Measurements from ENCODE around the gene SERINC4.

GRCh38 chr15:43776101-43776717 is 23.8 kb downstream of the SERINC4 start:
- no peak for TF ChIP-seq FOXK2 (IDR thresholded peaks at IDR 0.05)
- no peak for TF ChIP-seq ELF4 (IDR thresholded peaks at IDR 0.05)
- TF ChIP-seq ZNF384 (IDR thresholded peaks at IDR 0.05): no peak
- TF ChIP-seq FOXM1 (IDR thresholded peaks at IDR 0.05; ENCODE audit: borderline replicate concordance): no peak
- TF ChIP-seq L3MBTL2 (conservative IDR thresholded peaks at IDR 0.05): no peak
- TF ChIP-seq BHLHE40 (IDR thresholded peaks at IDR 0.05; ENCODE audit: borderline replicate concordance): no peak
- TF ChIP-seq SP1 (IDR thresholded peaks at IDR 0.05): no peak
- no peak for TF ChIP-seq ARNT (IDR thresholded peaks at IDR 0.05)

All from HEK293T (cell line).